GM21825 (cell line): ENCODE results near the gene PYM1.
"Not testable (repeated sequence)": the region's sequence is repeated elsewhere in the genome, so short reads cannot be mapped to it uniquely, and the experiment has no call there.

Experiments
- ATAC-seq: cut with Tn5 transposase; IDR thresholded peaks from one replicate; pipeline ENCODE4 v1.9.1; 2021; ENCODE audit warnings: mild to moderate bottlenecking, moderate library complexity; ENCODE audit not compliant: unreplicated experiment

Gene PYM1

DNA sequence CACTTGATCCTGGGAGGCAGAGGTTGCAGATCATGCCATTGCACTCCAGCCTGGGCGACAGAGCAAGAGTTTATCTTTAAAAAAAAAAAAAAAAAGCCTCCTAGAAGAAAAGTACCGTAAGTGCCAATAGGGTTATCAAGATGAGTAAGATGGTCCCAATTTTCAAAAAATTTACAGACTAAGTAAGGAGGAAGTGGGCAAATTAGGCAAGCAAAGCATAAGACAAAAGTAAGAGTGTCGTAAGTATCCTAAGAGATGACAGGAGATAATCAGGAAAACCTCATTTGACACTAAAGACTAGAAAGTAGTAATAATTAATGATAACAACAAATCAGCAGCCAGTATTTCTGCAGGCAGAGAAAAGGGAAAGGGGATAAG lies 12.2 kb downstream of the PYM1 start:
- ATAC-seq: no peak

- ATAC-seq: no peak
These were observed 14.8 kb downstream of the PYM1 start for GRCh38 chr12:55912908-55913307.

GRCh38 chr12:55909513-55909884 lies 18.2 kb downstream of the PYM1 start:
- ATAC-seq: no peak

- no peak for ATAC-seq
These were observed 18.8 kb downstream of the PYM1 start for GRCh38 chr12:55908726-55909512.

GRCh38 chr12:55906056-55906455 lies 21.6 kb downstream of the PYM1 start:
- no peak for ATAC-seq

- ATAC-seq: no peak
These were observed 25.7 kb downstream of the PYM1 start for GRCh38 chr12:55901881-55902490.

DNA sequence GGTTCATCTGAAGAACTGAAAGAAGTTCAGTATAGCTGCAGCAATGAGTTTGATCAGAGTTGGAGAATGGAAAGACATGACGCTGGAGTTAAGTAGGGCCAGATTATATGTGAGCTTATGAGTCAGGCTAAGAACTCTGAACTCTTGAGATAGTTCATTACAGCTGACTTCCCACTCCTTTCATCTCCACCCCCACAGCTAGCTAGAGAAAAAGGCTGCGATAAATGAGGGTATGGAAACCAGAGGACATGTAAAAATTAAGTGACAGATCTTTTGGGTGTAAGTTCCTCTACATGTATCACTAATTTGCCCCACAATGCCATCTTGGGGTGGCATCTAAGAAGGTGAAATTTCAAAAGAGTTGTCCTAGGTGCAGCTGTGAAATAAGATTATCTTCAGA lies 28.6 kb downstream of the PYM1 start:
- no peak for ATAC-seq

DNA sequence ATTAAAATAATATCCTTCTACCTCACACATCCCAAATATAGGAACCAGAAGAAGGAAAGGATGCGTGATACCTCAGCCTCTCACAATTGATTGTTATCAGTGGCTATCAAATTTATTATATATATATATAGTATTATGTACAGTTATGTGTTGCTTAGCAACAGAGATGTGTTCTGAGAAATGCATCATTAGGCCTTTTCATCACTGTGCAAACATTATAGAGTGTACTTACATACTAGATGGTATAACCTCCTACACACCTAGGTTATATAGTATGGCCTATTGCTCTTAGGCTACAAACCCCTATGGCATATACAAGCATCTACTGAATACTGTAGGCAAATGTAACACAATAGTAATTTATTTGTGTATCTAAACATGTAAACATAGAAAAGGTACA lies 34.0 kb downstream of the PYM1 start:
- no peak for ATAC-seq

GRCh38 chr12:55891310-55891709 lies 36.4 kb downstream of the PYM1 start:
- no peak for ATAC-seq

- no peak for ATAC-seq
These were observed 42.6 kb downstream of the PYM1 start for GRCh38 chr12:55885113-55885512.

- ATAC-seq: no peak
These were observed 49.9 kb downstream of the PYM1 start for GRCh38 chr12:55877824-55878223.

GRCh38 chr12:55875704-55876467 lies 51.8 kb downstream of the PYM1 start:
- ATAC-seq: no peak

- no peak for ATAC-seq
These were observed 53.3 kb downstream of the PYM1 start for GRCh38 chr12:55874443-55874842.

DNA sequence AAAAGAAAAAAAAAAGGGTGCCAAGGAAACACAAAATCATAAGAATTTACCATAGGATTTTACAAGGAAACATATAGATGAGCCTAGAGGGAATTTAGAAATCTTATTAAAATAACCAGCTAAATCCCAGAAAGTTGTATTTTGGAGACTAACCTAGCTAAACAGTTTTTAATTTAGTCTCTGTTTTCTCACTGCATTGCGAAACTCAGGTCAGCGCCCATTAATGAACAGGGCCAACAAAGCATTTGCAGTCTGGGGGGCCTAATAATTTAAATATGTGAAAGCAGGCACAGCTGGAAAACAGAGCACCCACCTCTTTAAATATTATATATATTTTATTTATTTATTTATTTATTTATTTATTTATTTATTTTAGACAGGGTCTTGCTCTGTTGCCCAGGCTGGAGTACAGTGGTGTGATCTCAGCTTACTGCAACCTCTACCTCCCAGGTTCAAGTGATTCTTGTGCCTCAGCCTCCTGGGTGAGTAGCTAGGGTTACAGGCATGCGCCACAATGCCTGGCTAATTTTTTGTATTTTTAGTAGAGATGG lies 61.2 kb downstream of the PYM1 start:
- ATAC-seq: not testable (repeated sequence)

DNA sequence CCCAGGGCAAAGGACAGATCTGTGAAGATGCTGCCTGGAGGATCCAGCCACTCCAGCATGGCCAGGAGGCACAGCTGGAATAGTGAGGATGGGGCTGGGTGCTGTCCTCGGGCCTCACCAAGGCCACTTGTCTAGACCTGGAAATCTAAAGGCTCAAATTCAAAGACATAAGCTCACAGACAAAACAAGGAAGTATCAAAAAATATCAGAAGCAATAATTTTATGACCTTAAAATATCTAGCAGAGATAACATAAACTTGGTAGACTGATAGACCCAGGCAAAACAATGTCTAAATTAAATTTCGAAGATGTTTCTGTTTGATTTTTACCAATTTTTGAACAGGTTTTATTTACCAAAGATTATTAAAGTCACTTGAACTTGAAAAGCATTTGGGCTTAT lies 62.4 kb downstream of the PYM1 start:
- no peak for ATAC-seq

GRCh38 chr12:55862931-55863330 lies 64.8 kb downstream of the PYM1 start:
- not testable (repeated sequence) for ATAC-seq

DNA sequence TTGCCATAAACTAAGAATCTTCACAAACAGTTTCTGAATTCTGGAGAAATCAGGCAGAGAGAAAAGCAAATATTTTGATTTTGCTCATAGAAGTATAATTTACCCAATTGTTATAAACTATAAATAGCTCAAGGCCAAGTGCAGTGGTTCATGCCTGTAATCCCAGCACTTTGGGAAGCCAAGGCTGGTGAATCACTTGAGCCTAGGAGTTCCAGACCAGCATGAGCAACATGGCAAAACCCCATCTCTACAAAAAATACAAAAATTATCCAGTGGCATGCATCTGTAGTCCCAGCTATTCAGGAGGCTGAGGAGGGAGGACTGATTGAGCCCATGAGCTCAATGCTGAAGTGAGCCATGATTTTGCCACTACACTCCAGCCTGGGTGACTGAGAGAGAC lies 65.4 kb downstream of the PYM1 start:
- ATAC-seq: no peak

- ATAC-seq: no peak
These were observed 65.8 kb downstream of the PYM1 start for GRCh38 chr12:55861871-55862270.

GRCh38 chr12:55861396-55861795 lies 66.3 kb downstream of the PYM1 start:
- no peak for ATAC-seq

- ATAC-seq: no peak
These were observed 75.0 kb downstream of the PYM1 start for GRCh38 chr12:55852740-55853139.
